ENCODE data around the gene AKAP1. TPM values are rescaled to one million over a fixed set of nuclear protein-coding genes. Genes with fewer than 3 reads are reported as not detected.
A peak's percentile ranks its signal among the peaks of the same experiment; 100 is the strongest.

AKAP1 gene
- polyA plus RNA-seq, 1 experiment, result 6.5 TPM

GRCh38 chr17:57040571-57040970, 44.5 kb upstream of the AKAP1 start:
- peaks cover 17% of the 10 kb centered on the region for H3K27me3 ChIP-seq (ENCODE audit: control insufficient read depth, insufficient read depth, low read length)
- DNase-seq (ENCODE audit: low read depth, low spot score), result no peak
- no peak overlapping the region for H3K27ac ChIP-seq (ENCODE audit: low read depth, low read length)
- H3K4me3 ChIP-seq (ENCODE audit: low read depth, low read length), result no peak overlapping the region
- CTCF ChIA-PET, result no interaction called here
- POLR2A ChIA-PET, result no interaction called here
- TF ChIP-seq CTCF (IDR thresholded peaks at IDR 0.05; ENCODE audit: low read depth, low read length), result no peak
- H3K9me3 ChIP-seq (ENCODE audit: control insufficient read depth, insufficient read depth, low read length), result no peaks in the 10 kb centered on the region; the same call in 1 of the 2 replicates

GRCh38 chr17:57043276-57043675, 41.8 kb upstream of the AKAP1 start:
- peaks cover 4% of the 10 kb centered on the region; the same call in 1 of the 2 replicates for H3K9me3 ChIP-seq (ENCODE audit: control insufficient read depth, insufficient read depth, low read length)
- H3K4me3 ChIP-seq (ENCODE audit: low read depth, low read length), result no peak overlapping the region
- CTCF ChIA-PET, result interaction anchor here (0.6 kb wide), 1 partner anchor 365 kb away, joined by 4 read pairs; no protein-coding TSS in a partner anchor
- TF ChIP-seq CTCF (IDR thresholded peaks at IDR 0.05; ENCODE audit: low read depth, low read length), result no peak
- H3K27me3 ChIP-seq (ENCODE audit: control insufficient read depth, insufficient read depth, low read length), result peaks cover 38% of the 10 kb centered on the region
- POLR2A ChIA-PET, result no interaction called here
- H3K27ac ChIP-seq (ENCODE audit: low read depth, low read length), result no peak overlapping the region
- no peak for DNase-seq (ENCODE audit: low read depth, low spot score)

- H3K9me3 ChIP-seq (ENCODE audit: control insufficient read depth, insufficient read depth, low read length), result peaks cover 4% of the 10 kb centered on the region; the same call in 1 of the 2 replicates
- H3K27me3 ChIP-seq (ENCODE audit: control insufficient read depth, insufficient read depth, low read length), result peaks cover 38% of the 10 kb centered on the region
- H3K27ac ChIP-seq (ENCODE audit: low read depth, low read length), result no peak overlapping the region
- TF ChIP-seq CTCF (IDR thresholded peaks at IDR 0.05; ENCODE audit: low read depth, low read length), result no peak
- H3K4me3 ChIP-seq (ENCODE audit: low read depth, low read length), result 0 out of 2 replicates have a peak overlapping the region, but pooled peaks have one; percentile 10
- CTCF ChIA-PET, result no interaction called here
- POLR2A ChIA-PET, result no interaction called here
- DNase-seq (ENCODE audit: low read depth, low spot score), result no peak
Observed at GRCh38 chr17:57044976-57045867, 39.8 kb upstream of the AKAP1 start.

- H3K27ac ChIP-seq (ENCODE audit: low read depth, low read length), result no peak overlapping the region
- peaks cover 4% of the 10 kb centered on the region; the same call in 1 of the 2 replicates for H3K9me3 ChIP-seq (ENCODE audit: control insufficient read depth, insufficient read depth, low read length)
- no peak for TF ChIP-seq CTCF (IDR thresholded peaks at IDR 0.05; ENCODE audit: low read depth, low read length)
- H3K27me3 ChIP-seq (ENCODE audit: control insufficient read depth, insufficient read depth, low read length), result peaks cover 38% of the 10 kb centered on the region
- DNase-seq (ENCODE audit: low read depth, low spot score), result no peak
- ChIA-PET POLR2A (no interaction called here), CTCF (interaction anchor here (0.7 kb wide), 1 partner anchor 20 kb away, joined by 7 read pairs; no protein-coding TSS in a partner anchor)
- 0 out of 2 replicates have a peak overlapping the region, but pooled peaks have one; percentile 10 for H3K4me3 ChIP-seq (ENCODE audit: low read depth, low read length)
Observed at GRCh38 chr17:57045868-57046704, 39.0 kb upstream of the AKAP1 start.
